PFSK-1 (cell line): ENCODE data around the gene ALKBH2.

Source experiments
- FOXP2 ChIP-seq: optimal IDR thresholded peaks from 2 replicates; pipeline ENCODE3; 2011; ENCODE audit warnings: borderline replicate concordance, control low read depth, inconsistent platforms; ENCODE audit not compliant: insufficient read depth; ENCODE audit errors: extremely low read length, extremely low read depth
- POLR2AphosphoS5 ChIP-seq: IDR thresholded peaks from 2 replicates; pipeline ENCODE4 v1.6.1; 2012; ENCODE audit warnings: low read depth, mild to moderate bottlenecking, control low read depth, low read length, moderate library complexity
- REST ChIP-seq, 2 experiments: IDR thresholded peaks; 2 replicates each; pipeline versions ENCODE4 v1.6.1 to v1.8.0; 2011 to 2012; ENCODE audit warnings: low read depth in 2 of 2, low read length in 2 of 2, control low read depth in 1 of 2, inconsistent platforms in 1 of 2, mild to moderate bottlenecking in 1 of 2, moderate library complexity in 1 of 2; ENCODE audit not compliant: insufficient read depth in 1 of 2
- SIN3A ChIP-seq: IDR thresholded peaks from 2 replicates; pipeline ENCODE4 v1.6.1; 2012; ENCODE audit warnings: mild to moderate bottlenecking, low read length, moderate library complexity, borderline replicate concordance; ENCODE audit not compliant: insufficient read depth
- TAF1 ChIP-seq: IDR thresholded peaks from 2 replicates; pipeline ENCODE4 v1.6.1; 2012; ENCODE audit warnings: low read length, control low read depth, borderline replicate concordance; ENCODE audit not compliant: insufficient read depth

GRCh38 chr12:109098651-109099050 lies 5.4 kb upstream of the ALKBH2 start:
- TF ChIP-seq POLR2AphosphoS5 (no peak), TAF1 (no peak), REST (IDR thresholded peaks at IDR 0.05; ENCODE audit: insufficient read depth in 1 of 2, low read depth in 2 of 2, low read length in 2 of 2) (no peak), SIN3A (no peak), FOXP2 (no peak)
